T1000 (cell line): Measurements from ENCODE around the gene TBCCD1.
"Not testable (repeated sequence)": the region's sequence is repeated elsewhere in the genome, so short reads cannot be mapped to it uniquely, and the experiment has no call there.

Experiments used
- DNase-seq: peaks from one replicate; lab custom pipeline; 2025; ENCODE audit warnings: mixed read lengths; lab: John Stamatoyannopoulos, UW

Gene TBCCD1

GRCh38 chr3:186596568-186597287 is 29.6 kb upstream of the TBCCD1 start:
- DNase-seq: no peak

GRCh38 chr3:186594591-186595113 is 27.5 kb upstream of the TBCCD1 start:
- no peak for DNase-seq

GRCh38 chr3:186593862-186594261 is 26.7 kb upstream of the TBCCD1 start:
- no peak for DNase-seq

GRCh38 chr3:186592682-186593081 is 25.5 kb upstream of the TBCCD1 start:
- no peak for DNase-seq

GRCh38 chr3:186590580-186591295 is 23.6 kb upstream of the TBCCD1 start:
- DNase-seq: no peak

- no peak for DNase-seq
Measured at GRCh38 chr3:186589856-186590579, 22.9 kb upstream of the TBCCD1 start.

GRCh38 chr3:186589121-186589520 is 22.0 kb upstream of the TBCCD1 start:
- no peak for DNase-seq

- DNase-seq: no peak
Measured at GRCh38 chr3:186588632-186589031, 21.5 kb upstream of the TBCCD1 start.

- DNase-seq: no peak
Measured at GRCh38 chr3:186587183-186587582, 20.0 kb upstream of the TBCCD1 start.

- not testable (repeated sequence) for DNase-seq
Measured at GRCh38 chr3:186586245-186586644, 19.1 kb upstream of the TBCCD1 start.

GRCh38 chr3:186583831-186584230 is 16.7 kb upstream of the TBCCD1 start:
- no peak for DNase-seq

- DNase-seq: no peak
Measured at GRCh38 chr3:186582541-186582940, 15.4 kb upstream of the TBCCD1 start.

- no peak for DNase-seq
Measured at GRCh38 chr3:186580785-186581184, 13.6 kb upstream of the TBCCD1 start.

GRCh38 chr3:186577521-186577920 is 10.4 kb upstream of the TBCCD1 start:
- no peak for DNase-seq

GRCh38 chr3:186571644-186572013 is 4.5 kb upstream of the TBCCD1 start:
- no peak for DNase-seq

- DNase-seq: no peak
Measured at GRCh38 chr3:186570941-186571643, 4.0 kb upstream of the TBCCD1 start.

GRCh38 chr3:186570096-186570940 is 3.2 kb upstream of the TBCCD1 start, which contains the start of gene DNAJB11:
DNAJB11 (plus strand) TSS chr3:186570720; CDS start chr3:186570898, 178 bp downstream.
- DNase-seq: peak; percentile 98

- no peak for DNase-seq
Measured at GRCh38 chr3:186569779-186570095, 2.6 kb upstream of the TBCCD1 start.

GRCh38 chr3:186569361-186569760 is 2.2 kb upstream of the TBCCD1 start:
- not testable (repeated sequence) for DNase-seq

GRCh38 chr3:186566772-186567071 is 417 bp downstream of the TBCCD1 start:
- DNase-seq: no peak

- DNase-seq: no peak
Measured at GRCh38 chr3:186564586-186564985, 2.6 kb downstream of the TBCCD1 start.
